ENCODE results near the gene TOMT. TPM values are rescaled to one million over a fixed set of nuclear protein-coding genes. Genes with fewer than 3 reads are reported as not detected.

TOMT gene
- total and polyA plus RNA-seq, 2 experiments from 2014 or later, result not detected

GRCh38 chr11:72069200-72069599 is 36.5 kb upstream of the TOMT start:
- Histone ChIP-seq H4K20me1 (replicated peaks; ENCODE audit: insufficient read depth) (peaks cover 33% of the 10 kb centered on the region), H3K9me2 (ENCODE audit: insufficient read depth) (no peaks in the 10 kb centered on the region), H3K79me2 (replicated peaks; ENCODE audit: insufficient read depth) (peaks cover 76% of the 10 kb centered on the region), H3K4me1 (ENCODE audit: insufficient read depth) (peaks cover 13% of the 10 kb centered on the region; the same call in 1 of the 2 replicates), H3K4me3 (no peak overlapping the region), H3K27ac (ENCODE audit: low read depth) (no peak overlapping the region), H2AFZ (no peak overlapping the region), H3F3A (replicated peaks; ENCODE audit: low read depth) (no peaks in the 10 kb centered on the region), H3K27me3 (ENCODE audit: insufficient read depth) (no peaks in the 10 kb centered on the region), H3K36me3 (ENCODE audit: insufficient read depth) (no peaks in the 10 kb centered on the region; the same call in 1 of the 2 replicates), H3K4me2 (no peak overlapping the region)
- no peak for ATAC-seq
- Mint-ChIP-seq H3K36me3 (ENCODE audit: low read depth) (peaks cover 12% of the 10 kb centered on the region), H3K9me3 (no peaks in the 10 kb centered on the region), H3K4me1 (peaks cover 32% of the 10 kb centered on the region), H3K27me3 (ENCODE audit: insufficient read depth, low read depth, poor library complexity) (peaks cover 5% of the 10 kb centered on the region), H3K4me3 (no peak overlapping the region), H3K27ac (no peak overlapping the region)
- TF ChIP-seq POLR2AphosphoS5 (IDR thresholded peaks at IDR 0.05; ENCODE audit: low read depth) (no peak), JUNB (IDR thresholded peaks at IDR 0.05; ENCODE audit: unreplicated experiment) (no peak), EZH2 (IDR thresholded peaks at IDR 0.05; ENCODE audit: low read depth, unreplicated experiment) (no peak), ZNF462 (CRISPR knock-in tag; IDR thresholded peaks at IDR 0.05) (no peak), STAT1 (IDR thresholded peaks at IDR 0.05; ENCODE audit: unreplicated experiment) (no peak), NANOG (IDR thresholded peaks at IDR 0.05; ENCODE audit: borderline replicate concordance) (no peak), CTCF (conservative IDR thresholded peaks at IDR 0.05; ENCODE audit: low read depth in 2 of 2) (no peak), EZH2phosphoT487 (IDR thresholded peaks at IDR 0.05; ENCODE audit: unreplicated experiment) (no peak), CREB1 (CRISPR knock-in tag; IDR thresholded peaks at IDR 0.05; ENCODE audit: low read depth) (no peak), ZNF114 (CRISPR knock-in tag; IDR thresholded peaks at IDR 0.05) (no peak), REST (IDR thresholded peaks at IDR 0.05; ENCODE audit: unreplicated experiment) (no peak), ZNF331 (CRISPR knock-in tag; IDR thresholded peaks at IDR 0.05; ENCODE audit: low read depth) (no peak)
- TF ChIP-seq, protein P1, sequence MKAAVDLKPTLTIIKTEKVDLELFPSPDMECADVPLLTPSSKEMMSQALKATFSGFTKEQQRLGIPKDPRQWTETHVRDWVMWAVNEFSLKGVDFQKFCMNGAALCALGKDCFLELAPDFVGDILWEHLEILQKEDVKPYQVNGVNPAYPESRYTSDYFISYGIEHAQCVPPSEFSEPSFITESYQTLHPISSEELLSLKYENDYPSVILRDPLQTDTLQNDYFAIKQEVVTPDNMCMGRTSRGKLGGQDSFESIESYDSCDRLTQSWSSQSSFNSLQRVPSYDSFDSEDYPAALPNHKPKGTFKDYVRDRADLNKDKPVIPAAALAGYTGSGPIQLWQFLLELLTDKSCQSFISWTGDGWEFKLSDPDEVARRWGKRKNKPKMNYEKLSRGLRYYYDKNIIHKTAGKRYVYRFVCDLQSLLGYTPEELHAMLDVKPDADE (IDR thresholded peaks at IDR 0.05), result no peak
- DNase-seq (ENCODE audit: low spot score), result no peak

Data from GM23338 (cell line).